Activated CD8-positive, alpha-beta memory T cell treated with anti-CD3 and anti-CD28 coated beads, Interleukin-2, amount 50 U/mL, for 24 hours (primary cell): Measurements from ENCODE around the gene TMOD3.

ENCODE experiments used
- DNase-seq: peaks from one replicate; pipeline ENCODE4 v3.0.0-alpha.2; 2020; ENCODE audit errors: extremely low read depth

The TMOD3 gene

DNA sequence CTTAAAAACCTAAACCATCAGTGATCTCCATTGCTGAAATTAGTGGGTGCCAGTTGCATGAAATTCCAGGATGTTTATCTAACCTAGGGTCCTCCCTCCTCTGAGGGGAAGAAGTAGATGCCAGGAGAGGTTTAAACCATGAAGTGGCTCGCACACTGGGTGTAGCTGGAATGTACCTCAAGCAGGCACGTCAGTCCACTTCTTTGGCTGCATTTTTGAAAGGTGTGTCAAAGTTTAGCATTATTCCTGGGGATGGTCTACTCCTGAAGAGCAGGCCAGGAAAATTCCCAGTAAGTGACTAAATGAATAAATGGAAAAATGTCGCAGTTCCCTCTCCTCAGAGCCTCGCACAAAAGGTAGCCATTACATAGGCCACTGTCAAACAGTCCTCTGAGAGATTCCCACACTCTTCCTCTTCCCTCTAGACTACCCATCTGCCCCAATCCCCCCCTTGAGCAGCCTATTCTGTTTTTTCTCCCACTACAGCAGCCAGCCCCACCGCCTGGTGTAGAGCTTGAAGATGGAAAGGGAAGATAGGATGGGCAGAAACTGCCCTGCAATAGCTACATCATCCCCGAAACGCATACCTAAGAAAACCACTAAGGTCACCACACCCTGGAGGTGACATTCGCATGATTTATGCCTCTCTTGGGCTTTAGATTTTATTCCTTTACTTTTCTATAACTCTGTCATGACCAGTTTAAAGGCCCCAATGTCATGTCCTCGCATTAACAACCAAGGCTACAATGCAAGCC is 655 bp upstream of the TMOD3 start:
- no peak for DNase-seq

DNA sequence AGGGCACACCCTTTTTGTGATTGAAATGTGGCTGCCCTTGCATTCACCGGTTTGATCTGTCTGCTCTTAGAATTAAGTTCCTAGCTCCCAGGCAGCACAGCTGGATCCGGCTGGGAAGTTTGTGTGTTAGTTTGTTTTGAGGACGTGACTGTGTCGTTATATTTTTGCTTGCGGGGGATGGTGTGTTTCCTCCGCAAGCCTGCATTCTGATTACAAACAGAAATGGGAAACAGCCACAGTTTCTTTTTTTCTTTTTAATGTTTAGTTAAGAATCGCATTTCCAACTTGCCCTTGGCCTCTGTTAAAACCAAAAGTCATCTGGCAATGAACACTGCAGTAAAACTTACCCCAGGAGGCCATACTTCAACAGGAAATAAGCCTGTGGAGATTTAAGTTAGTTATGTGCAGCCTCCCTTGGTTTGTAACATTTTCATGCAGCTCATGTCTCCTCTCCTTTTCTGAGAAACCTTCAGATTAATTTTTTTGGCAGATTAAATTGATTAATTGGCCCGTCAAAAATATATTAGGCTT is 888 bp downstream of the TMOD3 start:
- DNase-seq = no peak

DNA sequence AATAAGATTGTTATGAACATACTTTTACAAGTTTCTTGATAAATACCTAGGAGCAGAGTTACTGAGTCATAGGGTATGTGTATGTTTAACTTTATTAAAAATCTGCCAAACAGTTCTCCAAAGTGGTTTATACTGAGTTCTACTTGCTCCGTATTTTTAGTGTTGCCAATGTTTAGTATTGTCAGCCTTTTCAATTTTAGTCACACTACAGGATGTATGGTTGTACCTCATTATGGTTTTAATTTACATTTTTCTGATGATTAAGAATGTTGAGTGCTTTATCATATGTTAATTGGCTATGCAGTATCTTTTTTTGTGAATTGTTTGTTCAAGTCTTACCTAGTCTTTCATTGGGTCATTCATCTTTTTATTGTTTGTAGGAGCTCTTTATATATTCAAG is 4.3 kb downstream of the TMOD3 start:
- no peak for DNase-seq

DNA sequence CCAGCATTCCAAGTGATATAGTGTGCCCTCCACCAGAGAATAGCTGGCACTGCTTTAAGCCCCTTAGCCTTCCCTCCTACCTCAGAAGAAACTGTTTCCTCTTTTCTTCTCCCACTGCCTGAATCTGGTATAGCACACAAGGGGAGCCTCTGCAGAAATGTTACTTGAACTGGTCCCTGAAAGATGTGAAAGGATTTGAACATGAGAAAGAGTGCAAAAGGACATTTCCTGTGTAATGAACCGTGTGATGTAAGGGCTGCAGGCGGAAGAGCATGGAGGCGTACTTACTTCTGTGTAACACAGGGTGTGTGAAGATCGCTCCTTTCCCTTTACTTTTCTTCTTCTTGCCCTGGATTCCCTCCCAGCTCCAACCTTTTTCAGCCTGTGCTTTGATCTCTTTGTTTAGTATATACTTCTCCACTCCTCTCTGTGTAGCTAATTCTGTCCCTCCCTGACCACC is 8.4 kb downstream of the TMOD3 start:
- no peak for DNase-seq

DNA sequence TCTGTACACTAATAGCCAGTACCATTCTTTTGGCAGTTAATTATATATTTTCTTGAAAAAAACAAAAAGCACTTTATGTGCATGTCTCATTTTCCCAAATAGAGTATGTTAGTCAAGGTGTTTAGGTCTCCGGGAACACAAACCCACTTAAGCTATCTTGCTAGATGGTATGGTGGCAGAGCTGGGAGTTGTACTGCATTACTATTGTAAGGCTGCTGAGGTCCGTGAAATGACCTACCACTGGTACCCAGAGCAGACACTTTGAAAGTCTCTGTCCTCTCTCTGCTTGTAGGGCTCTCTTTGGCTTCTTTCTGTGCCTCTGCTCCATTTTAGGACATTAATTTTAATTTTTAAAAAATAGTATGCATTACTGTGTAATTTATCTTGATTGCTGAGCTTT is 8.8 kb downstream of the TMOD3 start:
- DNase-seq = no peak

GRCh38 chr15:51840692-51841091 is 11.2 kb downstream of the TMOD3 start:
- DNase-seq = no peak

DNA sequence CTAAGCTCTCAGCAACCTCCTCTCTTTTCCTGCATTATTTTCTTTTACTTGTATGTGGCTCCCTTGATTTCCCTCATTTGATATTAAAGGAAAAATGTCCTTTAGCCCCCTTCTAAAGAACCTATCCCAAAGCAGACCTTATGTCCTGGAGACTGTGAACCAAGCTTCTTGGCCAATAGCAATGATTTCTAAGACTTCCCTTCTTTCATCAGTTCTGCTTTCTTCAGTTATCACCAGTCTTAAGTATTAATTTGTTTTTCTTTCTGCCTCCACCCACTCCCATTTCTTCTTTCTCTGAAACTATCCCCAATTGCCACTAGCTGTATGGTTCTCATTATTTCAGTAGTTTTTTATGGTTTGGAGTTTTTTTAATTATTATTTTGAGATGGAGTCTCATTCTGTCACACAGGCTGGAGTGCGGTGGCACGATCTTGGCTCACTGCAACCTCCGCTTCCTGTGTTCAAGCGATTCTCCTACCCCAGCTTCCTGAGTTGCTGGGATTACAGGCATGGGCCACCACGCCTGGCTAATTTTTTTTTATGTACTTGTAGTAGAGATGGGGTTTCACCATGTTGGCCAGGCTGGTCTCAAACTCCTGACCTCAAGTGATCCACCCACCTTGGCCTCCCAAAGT is 12.1 kb downstream of the TMOD3 start:
- DNase-seq = no peak

DNA sequence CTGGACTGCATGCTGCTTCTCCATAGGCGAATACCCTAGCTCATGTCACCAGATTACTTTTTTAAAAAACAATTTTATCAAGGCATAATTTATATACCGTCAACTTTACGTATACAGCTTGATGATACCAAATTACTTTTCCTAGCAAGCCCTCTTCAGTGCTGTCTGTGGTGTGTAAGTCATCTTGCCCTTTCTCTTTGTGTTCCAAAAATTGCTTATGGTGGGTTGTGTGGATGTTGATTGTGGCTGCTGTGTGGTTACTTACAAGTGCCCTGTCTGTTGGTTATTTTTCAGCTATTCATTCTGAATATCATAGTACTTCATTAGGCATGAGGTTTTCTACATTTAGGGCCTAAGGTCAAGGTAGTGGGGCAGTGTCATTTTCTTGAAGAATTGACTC is 12.8 kb downstream of the TMOD3 start:
- DNase-seq = no peak

DNA sequence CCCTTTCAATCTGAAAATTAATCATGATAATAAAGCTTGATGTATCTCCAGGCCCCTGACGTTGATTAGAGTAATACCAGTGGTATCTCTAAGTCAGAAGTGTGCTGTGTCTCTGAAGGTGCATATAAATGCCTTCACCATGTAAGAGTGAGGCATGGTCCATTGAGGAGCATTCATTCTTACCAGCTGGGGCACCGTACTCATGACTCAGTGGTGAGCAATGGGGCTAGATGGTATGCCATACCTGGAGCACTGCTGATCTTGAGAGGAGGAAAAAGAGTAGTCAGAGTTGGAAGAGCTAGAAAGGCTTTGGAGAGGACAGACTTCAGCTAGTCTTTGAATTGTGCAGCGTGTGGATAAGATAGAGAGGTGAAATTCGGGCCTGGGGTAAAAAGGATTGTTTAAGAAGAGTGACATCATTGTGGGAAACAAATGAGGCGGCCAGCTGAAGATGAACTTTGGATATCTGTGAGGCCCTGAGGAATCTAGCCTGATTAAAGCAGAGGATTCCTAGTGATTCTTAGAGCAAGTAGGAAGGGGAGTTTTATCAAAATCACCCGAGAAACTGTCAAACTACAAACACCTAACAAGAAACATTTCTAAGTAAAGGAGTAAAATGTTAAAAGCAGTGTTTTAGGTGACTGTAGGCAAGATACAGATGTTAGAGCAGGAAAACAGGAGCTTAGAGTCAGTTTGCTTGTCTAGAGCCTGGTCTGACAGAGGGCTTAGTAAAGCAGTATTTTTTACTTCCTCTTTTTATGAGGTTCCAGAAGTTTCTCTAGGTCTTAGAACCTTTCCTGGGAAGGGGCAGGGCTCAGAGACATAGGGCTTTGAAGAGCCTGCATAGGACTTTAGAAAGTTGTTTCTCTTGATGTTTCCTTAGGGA is 13.6 kb downstream of the TMOD3 start:
- no peak for DNase-seq

DNA sequence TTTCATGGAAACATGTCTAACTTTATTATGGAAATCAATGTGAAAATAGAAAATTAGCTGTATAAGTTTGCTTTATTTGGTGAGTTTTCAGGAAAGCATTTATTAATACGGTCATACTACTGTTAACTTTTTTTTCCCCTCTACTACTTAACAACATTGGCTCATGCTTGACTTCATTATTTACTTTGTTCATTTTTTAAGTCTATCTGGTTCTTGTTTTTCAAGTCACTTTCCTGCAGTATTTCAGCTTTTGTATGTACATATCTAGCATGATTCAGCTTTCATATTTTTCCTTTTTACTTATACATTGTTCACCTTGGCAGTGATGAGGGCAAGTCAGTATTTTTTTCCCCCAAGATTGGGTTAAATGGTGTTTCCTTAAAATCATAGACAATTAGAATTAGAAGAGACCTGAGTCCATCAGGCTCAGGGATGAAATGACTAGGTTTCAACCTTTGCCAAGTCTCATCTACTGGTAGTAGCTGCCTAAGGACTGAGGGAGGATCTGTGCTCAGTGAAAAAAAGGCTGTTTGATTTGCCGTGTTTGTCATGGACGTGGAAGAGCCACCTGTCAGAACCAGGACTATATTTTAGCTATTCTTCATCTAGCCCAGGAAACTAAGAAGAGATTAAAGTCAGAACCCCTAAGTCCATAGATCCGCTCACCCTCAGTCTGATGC is 15.4 kb downstream of the TMOD3 start:
- no peak for DNase-seq

- no peak for DNase-seq
Measured at GRCh38 chr15:51846066-51846462, 16.6 kb downstream of the TMOD3 start.

- no peak for DNase-seq
Measured at GRCh38 chr15:51846463-51847230, 17.2 kb downstream of the TMOD3 start.

GRCh38 chr15:51848811-51849210 is 19.4 kb downstream of the TMOD3 start:
- no peak for DNase-seq

- DNase-seq = no peak
Measured at GRCh38 chr15:51849860-51850259, 20.4 kb downstream of the TMOD3 start.

DNA sequence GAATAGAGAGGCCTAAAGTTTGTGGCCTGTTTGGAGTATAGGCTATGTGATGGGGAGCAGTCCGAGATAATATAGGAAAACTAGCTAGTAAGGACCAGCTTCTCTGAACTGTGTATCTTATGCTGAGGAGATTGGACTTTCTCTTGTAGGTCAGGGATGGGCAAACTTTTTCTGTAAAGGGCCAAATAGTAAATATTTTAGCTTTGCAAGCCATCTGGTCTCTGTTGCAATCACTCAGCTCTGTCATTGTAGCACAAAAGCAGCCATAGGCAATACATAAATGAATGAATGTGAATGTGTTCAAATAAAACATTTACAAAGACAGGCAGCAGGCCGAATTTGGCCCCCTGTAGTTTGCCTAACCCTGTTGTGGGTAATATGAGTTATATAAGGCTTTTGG is 24.5 kb downstream of the TMOD3 start:
- no peak for DNase-seq

- DNase-seq = no peak
Measured at GRCh38 chr15:51855612-51856011, 26.2 kb downstream of the TMOD3 start.

DNA sequence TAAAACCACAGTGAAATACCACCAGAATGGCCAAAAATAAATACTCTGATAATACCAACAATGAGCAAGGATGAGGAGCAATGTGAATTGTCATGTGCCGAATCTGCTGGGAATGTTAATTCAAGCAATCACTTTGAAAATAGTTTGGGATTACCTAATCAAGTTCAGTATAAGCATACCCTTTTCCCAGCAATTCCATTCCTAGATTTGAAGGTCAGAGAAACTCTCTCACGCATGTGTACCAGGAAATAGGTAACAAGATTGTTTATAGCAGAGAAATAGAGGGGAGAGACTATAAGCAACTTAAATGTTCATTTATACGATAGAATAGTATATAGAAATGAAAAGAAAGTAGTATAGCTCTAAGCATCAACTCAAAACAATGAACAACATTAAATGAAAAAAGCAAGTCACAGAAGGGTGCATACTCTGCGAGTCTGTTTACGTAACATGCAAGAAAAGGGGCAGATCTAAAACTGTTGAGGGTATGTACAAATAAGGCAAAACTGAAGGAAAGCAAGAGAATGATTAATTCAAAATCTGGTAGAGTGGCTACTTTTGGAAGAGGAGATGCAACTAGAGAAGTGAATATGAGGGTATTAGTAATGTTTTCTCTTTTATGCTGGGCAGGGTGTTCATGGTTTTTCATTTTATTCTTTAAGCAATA is 27.4 kb downstream of the TMOD3 start:
- DNase-seq = no peak

GRCh38 chr15:51861557-51862359 is 32.3 kb downstream of the TMOD3 start:
- DNase-seq = peak; percentile 21

DNA sequence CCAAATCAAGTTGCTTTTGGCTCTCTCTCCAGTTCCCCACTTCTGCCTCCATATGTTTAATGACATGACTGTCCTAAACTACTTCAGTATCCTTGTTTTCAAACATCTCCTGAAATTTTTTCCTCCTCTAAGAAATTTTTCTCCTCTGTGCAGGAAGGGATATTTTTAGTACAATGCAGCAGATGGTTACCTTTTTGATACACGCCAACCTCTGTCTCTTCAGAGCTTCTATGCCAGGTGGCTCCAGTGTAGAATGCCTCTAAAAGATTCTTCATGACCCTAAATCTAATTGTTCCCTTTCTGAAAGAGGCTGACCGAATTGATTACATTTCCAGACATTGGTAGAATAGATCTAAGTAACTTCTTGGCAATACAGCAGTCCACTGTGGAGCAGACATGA is 33.7 kb downstream of the TMOD3 start:
- DNase-seq = no peak
